WERI-Rb-1 (cell line): ENCODE results near the gene RRM1.

Source experiments
- DNase-seq: peaks from one replicate; pipeline ENCODE4 v3.0.0-alpha.2; 2020
- H3K27ac ChIP-seq: fragments of 250-450 bp; sonication (Bioruptor Pico); 2 replicates; pipeline ENCODE4 v1.5.1; 2020; ENCODE audit warnings: mild to moderate bottlenecking, moderate library complexity
- H3K27me3 ChIP-seq: fragments of 250-450 bp; sonication (Bioruptor Pico); 2 replicates; pipeline ENCODE4 v1.5.1; 2021; ENCODE audit warnings: mild to moderate bottlenecking, low read depth, moderate library complexity; ENCODE audit not compliant: insufficient read depth, severe bottlenecking
- H3K36me3 ChIP-seq: fragments of 250-450 bp; sonication (Bioruptor Pico); 2 replicates; pipeline ENCODE4 v1.5.1; 2020; ENCODE audit warnings: mild to moderate bottlenecking, moderate library complexity
- H3K4me3 ChIP-seq: 2 replicates; pipeline ENCODE4 v1.5.1; 2011; ENCODE audit warnings: low read depth, mild to moderate bottlenecking, control low read depth, low read length
- H3K9me3 ChIP-seq: fragments of 250-450 bp; sonication (Bioruptor Pico); 2 replicates; pipeline ENCODE4 v1.5.1; 2021; ENCODE audit warnings: mild to moderate bottlenecking, moderate library complexity; ENCODE audit not compliant: severe bottlenecking
- TF ChIP-seq, protein P1 (sequence below): IDR thresholded peaks from 2 replicates; pipeline ENCODE4 v1.5.1; 2011; ENCODE audit warnings: low read depth, mild to moderate bottlenecking, control low read depth, inconsistent platforms, low read length

RRM1 gene

DNA sequence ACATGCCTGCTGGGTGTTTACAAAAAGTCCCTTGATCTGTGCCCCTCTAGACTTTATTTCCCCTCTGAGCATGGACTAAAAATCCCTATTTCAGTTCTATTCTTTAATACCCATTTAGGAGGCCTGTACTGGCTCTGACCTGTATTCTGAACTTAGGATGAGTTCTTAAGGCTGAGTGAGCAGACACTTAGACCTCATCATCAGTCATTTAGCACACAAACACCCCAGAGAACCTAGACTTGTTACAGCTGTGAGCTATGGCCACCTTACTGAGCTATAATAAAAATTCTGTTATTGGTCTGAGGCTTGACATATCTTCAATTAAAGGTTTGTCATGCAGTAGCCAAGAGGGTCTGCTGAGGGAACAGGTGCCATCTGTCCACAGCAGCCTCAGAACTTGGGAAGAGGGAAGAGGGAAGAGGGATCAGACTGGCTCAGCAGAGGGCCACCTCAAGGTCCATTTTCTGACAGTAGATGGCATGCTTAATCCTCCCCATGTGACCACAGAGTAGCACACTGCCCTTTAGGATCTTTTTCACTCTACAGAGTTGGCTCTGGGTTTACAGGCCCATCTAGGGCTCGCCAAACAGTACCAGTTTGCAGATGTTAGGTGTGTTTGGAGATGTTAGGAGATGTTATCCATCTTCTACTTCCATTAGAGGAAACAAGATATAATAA lies 30.2 kb upstream of the RRM1 start:
- DNase-seq, result peak; percentile 13
- Histone ChIP-seq H3K27me3 (no peaks in the 10 kb centered on the region), H3K9me3 (no peaks in the 10 kb centered on the region), H3K4me3 (no peak overlapping the region), H3K36me3 (no peaks in the 10 kb centered on the region; the same call in none of the 2 replicates), H3K27ac (no peak overlapping the region)
- TF ChIP-seq, protein P1, sequence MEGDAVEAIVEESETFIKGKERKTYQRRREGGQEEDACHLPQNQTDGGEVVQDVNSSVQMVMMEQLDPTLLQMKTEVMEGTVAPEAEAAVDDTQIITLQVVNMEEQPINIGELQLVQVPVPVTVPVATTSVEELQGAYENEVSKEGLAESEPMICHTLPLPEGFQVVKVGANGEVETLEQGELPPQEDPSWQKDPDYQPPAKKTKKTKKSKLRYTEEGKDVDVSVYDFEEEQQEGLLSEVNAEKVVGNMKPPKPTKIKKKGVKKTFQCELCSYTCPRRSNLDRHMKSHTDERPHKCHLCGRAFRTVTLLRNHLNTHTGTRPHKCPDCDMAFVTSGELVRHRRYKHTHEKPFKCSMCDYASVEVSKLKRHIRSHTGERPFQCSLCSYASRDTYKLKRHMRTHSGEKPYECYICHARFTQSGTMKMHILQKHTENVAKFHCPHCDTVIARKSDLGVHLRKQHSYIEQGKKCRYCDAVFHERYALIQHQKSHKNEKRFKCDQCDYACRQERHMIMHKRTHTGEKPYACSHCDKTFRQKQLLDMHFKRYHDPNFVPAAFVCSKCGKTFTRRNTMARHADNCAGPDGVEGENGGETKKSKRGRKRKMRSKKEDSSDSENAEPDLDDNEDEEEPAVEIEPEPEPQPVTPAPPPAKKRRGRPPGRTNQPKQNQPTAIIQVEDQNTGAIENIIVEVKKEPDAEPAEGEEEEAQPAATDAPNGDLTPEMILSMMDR, result peak; percentile 2; the same call in 1 of the 2 replicates

DNA sequence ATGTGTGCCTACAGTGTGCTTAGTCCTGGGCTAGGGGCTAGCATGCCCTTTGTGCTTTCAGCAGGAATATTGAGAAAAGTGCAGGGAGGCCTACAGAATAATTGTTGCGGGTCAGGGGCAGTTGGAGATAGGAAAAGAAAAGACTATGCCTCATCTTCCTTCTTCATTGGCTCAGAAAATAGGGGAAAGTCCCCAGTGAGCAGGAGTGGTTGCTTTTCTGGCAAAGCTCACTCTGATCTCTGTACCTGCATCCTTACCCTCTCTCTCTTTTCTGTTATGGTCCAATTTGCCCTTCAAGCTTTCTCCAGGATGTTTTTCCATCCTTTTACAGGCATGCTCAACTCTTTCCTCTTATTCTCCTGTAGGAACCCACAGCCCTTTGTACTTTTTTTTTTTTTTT lies 29.5 kb upstream of the RRM1 start:
- TF ChIP-seq, protein P1, result no peak
- Histone ChIP-seq H3K36me3 (no peaks in the 10 kb centered on the region; the same call in 1 of the 2 replicates), H3K27me3 (no peaks in the 10 kb centered on the region), H3K27ac (no peak overlapping the region), H3K4me3 (no peak overlapping the region), H3K9me3 (no peaks in the 10 kb centered on the region)
- DNase-seq, result no peak

DNA sequence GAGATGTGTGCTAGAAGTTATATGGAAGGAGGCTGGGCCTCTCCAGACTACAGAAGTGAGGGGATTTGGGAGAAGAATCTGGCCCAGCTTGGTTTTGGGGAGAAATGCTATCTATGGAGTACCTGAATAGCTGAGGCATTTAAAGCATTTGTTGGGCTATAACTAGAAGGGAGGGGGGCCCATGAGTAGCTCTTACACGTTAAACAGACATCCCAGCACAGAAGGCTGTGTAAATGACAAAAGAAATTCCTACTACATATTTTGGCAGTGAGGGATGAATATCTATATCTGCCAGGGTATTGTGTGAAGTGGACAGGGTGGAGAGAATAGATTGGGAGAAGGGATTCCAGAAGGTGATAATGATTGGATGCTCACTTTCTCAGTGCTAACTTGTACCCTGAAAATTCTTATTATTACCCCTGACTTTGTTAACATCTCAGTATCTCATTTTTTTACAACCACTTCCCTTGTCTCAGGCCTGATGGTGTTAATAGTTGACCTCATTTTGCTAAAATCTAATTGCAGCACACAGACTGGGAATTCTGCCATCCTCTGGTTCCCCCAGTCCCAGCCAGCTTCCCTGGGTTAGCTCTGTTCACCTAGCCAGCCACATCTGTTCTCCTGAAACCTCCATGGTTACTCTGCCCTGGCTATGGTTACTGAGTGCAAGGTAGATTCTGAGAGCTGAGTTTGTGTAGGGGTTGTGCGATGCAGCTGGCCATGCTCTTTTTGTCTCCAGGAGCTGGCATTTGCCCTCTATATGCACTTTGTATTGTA lies 28.8 kb upstream of the RRM1 start:
- Histone ChIP-seq H3K27ac (no peak overlapping the region), H3K4me3 (no peak overlapping the region), H3K36me3 (no peaks in the 10 kb centered on the region), H3K27me3 (no peaks in the 10 kb centered on the region), H3K9me3 (no peaks in the 10 kb centered on the region)
- no peak for DNase-seq
- TF ChIP-seq, protein P1, result no peak

DNA sequence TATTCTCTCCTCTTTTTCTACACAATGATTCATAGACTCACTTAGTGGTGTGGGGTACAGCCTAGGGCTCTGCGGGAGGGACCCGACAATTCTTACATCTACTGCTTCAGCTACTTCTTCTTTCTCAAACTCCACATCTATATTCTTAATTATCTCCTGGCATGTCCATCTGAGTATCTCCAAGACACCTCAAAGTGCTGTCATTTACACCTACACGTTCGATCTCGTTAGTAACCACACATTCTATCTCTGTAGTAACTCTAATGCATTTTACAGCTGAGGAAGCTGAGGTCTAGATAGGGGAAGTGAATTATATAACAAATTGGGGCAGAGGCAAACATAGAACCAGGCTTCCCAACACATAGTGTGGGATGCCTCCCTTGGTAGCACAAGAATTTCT lies 27.7 kb upstream of the RRM1 start:
- Histone ChIP-seq H3K4me3 (no peak overlapping the region), H3K27me3 (no peaks in the 10 kb centered on the region), H3K36me3 (no peaks in the 10 kb centered on the region)

DNA sequence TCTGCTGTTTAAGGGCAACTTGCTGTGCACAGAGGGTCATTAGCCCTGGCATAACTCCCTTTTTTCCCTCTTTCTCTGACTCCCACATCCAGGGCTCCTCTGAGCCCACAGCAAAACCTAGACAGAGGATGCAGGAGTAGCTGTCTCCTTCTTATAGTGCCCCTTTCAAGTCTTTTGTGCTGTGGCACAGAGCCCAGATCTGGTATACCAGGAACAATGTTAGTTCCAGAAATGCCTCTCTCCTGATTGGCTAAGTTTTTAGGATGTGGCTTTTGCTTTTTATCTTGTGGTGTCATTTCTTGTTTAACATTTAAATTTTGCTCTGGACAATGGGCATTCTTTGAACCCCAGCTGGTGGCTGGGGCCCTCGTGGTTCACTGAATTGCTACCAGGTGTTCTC lies 25.6 kb upstream of the RRM1 start:
- TF ChIP-seq, protein P1, result no peak
- Histone ChIP-seq H3K4me3 (no peak overlapping the region), H3K27me3 (no peaks in the 10 kb centered on the region), H3K36me3 (no peaks in the 10 kb centered on the region), H3K27ac (no peak overlapping the region), H3K9me3 (no peaks in the 10 kb centered on the region)
- DNase-seq, result no peak

More for the DNA sequence above, 27.7 kb upstream of the RRM1 start:
- Histone ChIP-seq H3K9me3 (no peaks in the 10 kb centered on the region), H3K27ac (no peak overlapping the region)
- DNase-seq, result no peak
- TF ChIP-seq, protein P1, result no peak
